K562 (cell line): ENCODE measurements around the gene TMEM208. TPM values are rescaled to one million over a fixed set of nuclear protein-coding genes. Genes with fewer than 3 reads are reported as not detected.
A peak's percentile ranks its signal among the peaks of the same experiment; 100 is the strongest.

Source experiments
- BACH1 ChIP-seq: fragments of 200-800 bp; sonication (Bioruptor generic); IDR thresholded peaks from 2 replicates; pipeline ENCODE4 v1.6.1; 2016; ENCODE audit warnings: missing genetic modification characterization, missing compliant biosample characterization
- CAMTA2 ChIP-seq: fragments of 250-450 bp; sonication (Bioruptor Pico); conservative IDR thresholded peaks from 2 replicates; pipeline ENCODE4 v1.5.1; 2022
- CBX3 ChIP-seq, 2 experiments: IDR thresholded peaks; 1 replicate in 1 of 2; 2 replicates in 1 of 2; pipeline ENCODE4 v1.6.1; 2012; ENCODE audit warnings: inconsistent platforms in 2 of 2, low read length in 2 of 2, borderline replicate concordance in 1 of 2, control low read depth in 1 of 2
- CEBPB ChIP-seq: fragments of 450-650 bp; IDR thresholded peaks from 2 replicates; pipeline ENCODE4 v1.6.1; 2016; ENCODE audit warnings: missing genetic modification characterization, missing compliant biosample characterization
- CEBPZ ChIP-seq: fragments of 150-350 bp; IDR thresholded peaks from 2 replicates; pipeline ENCODE4 v1.6.1; 2014; ENCODE audit warnings: low read depth, mild to moderate bottlenecking, low read length, borderline replicate concordance
- EZH2 ChIP-seq: IDR thresholded peaks from 2 replicates; pipeline ENCODE4 v1.6.1; 2012; ENCODE audit warnings: low read depth, mild to moderate bottlenecking, inconsistent platforms, low read length, borderline replicate concordance
- HCFC1 ChIP-seq: IDR thresholded peaks from 2 replicates; pipeline ENCODE4 v1.6.1; 2012; ENCODE audit warnings: low read depth, low read length, improper control_type of control experiment
- HMG20A ChIP-seq: fragments of 450-650 bp; formaldehyde crosslinking; conservative IDR thresholded peaks from 2 replicates; pipeline ENCODE4 v1.4.0; 2020; ENCODE audit warnings: mild to moderate bottlenecking, mixed read lengths
- MEF2A ChIP-seq: IDR thresholded peaks from 2 replicates; pipeline ENCODE4 v1.6.1; 2011; ENCODE audit warnings: low read depth, mild to moderate bottlenecking, low read length, moderate library complexity; ENCODE audit not compliant: control insufficient read depth
- PHF20 ChIP-seq: fragments of 450-650 bp; IDR thresholded peaks from 2 replicates; pipeline ENCODE4 v1.6.1; 2018; ENCODE audit not compliant: partially characterized antibody
- PHTF2 ChIP-seq: fragments of 250-450 bp; sonication (Bioruptor Pico); IDR thresholded peaks from 2 replicates; pipeline ENCODE4 v1.5.0; 2021; ENCODE audit warnings: mild to moderate bottlenecking
- PRMT5 ChIP-seq: sonication (generic); formaldehyde crosslinking; IDR thresholded peaks from 2 replicates; pipeline ENCODE4 v1.5.0; 2020; ENCODE audit warnings: missing genetic modification reagents
- PTRF ChIP-seq: fragments of 450-650 bp; IDR thresholded peaks from 2 replicates; pipeline ENCODE4 v1.6.1; 2016; ENCODE audit warnings: mild to moderate bottlenecking, missing genetic modification characterization, missing compliant biosample characterization
- SIX5 ChIP-seq, 2 experiments: IDR thresholded peaks; 2 replicates each; pipeline ENCODE4 v1.6.1; 2011; ENCODE audit warnings: low read length in 2 of 2, borderline replicate concordance in 1 of 2, low read depth in 1 of 2, mild to moderate bottlenecking in 1 of 2, moderate library complexity in 1 of 2; ENCODE audit not compliant: insufficient read depth in 1 of 2
- SLC30A9 ChIP-seq: fragments of 250-450 bp; sonication (Bioruptor Pico); IDR thresholded peaks from 2 replicates; pipeline ENCODE4 v1.8.0; 2022; ENCODE audit warnings: mild to moderate bottlenecking, moderate library complexity
- SMAD4 ChIP-seq: fragments of 250-450 bp; sonication (Bioruptor Pico); conservative IDR thresholded peaks from 2 replicates; pipeline ENCODE4 v1.8.0; 2021; ENCODE audit warnings: inconsistent platforms, mild to moderate bottlenecking, moderate library complexity
- SP2 ChIP-seq: IDR thresholded peaks from 2 replicates; pipeline ENCODE4 v1.6.1; 2011; ENCODE audit warnings: mild to moderate bottlenecking, low read depth, low read length, moderate library complexity; ENCODE audit not compliant: poor library complexity, severe bottlenecking; ENCODE audit errors: extremely low read depth
- SRSF9 ChIP-seq: fragments of 200-400 bp; formaldehyde crosslinking; IDR thresholded peaks from 2 replicates; pipeline ENCODE4 v1.6.1; 2017; ENCODE audit warnings: low read depth, low read length, borderline replicate concordance
- ZBTB9 ChIP-seq: fragments of 450-650 bp; formaldehyde crosslinking; IDR thresholded peaks from 2 replicates; pipeline ENCODE4 v1.4.0; 2020; ENCODE audit warnings: mild to moderate bottlenecking, moderate library complexity
- ZKSCAN1 ChIP-seq: fragments of 150-350 bp; IDR thresholded peaks from 2 replicates; pipeline ENCODE4 v1.6.1; 2016; ENCODE audit warnings: low read depth, low read length
- ZNF316 ChIP-seq: fragments of 450-650 bp; IDR thresholded peaks from 2 replicates; pipeline ENCODE4 v1.6.1; 2016
- ZNF444 ChIP-seq: fragments of 250-450 bp; sonication (Bioruptor Pico); IDR thresholded peaks from 2 replicates; pipeline ENCODE4 v1.4.0; 2020; ENCODE audit warnings: mild to moderate bottlenecking, moderate library complexity
- ZNF445 ChIP-seq: fragments of 250-450 bp; sonication (Bioruptor Pico); IDR thresholded peaks from 2 replicates; pipeline ENCODE4 v1.4.0; 2020; ENCODE audit warnings: low read depth, mild to moderate bottlenecking, moderate library complexity
- ZNF507 ChIP-seq: conservative IDR thresholded peaks from 2 replicates; pipeline ENCODE4 v1.6.1; 2017; ENCODE audit warnings: missing genetic modification characterization, missing compliant biosample characterization
- ZNF778 ChIP-seq: fragments of 450-650 bp; formaldehyde crosslinking; IDR thresholded peaks from 2 replicates; pipeline ENCODE4 v1.4.0; 2020; ENCODE audit warnings: mild to moderate bottlenecking, moderate library complexity
- ZNF780A ChIP-seq: fragments of 250-450 bp; sonication (Bioruptor Pico); IDR thresholded peaks from 2 replicates; pipeline ENCODE4 v1.5.0; 2021; ENCODE audit warnings: mild to moderate bottlenecking
- polyA plus RNA-seq, 8 experiments: library from polyadenylated mRNA; depleted of rRNA in 4 of 8; stranded (reverse) in 5 of 8; unstranded in 3 of 8; fragments of >200 nt; fragmentation: Nextera tagmentation in 2 of 8; fragmentation: Illumina TruSeq in 1 of 8; extraction: Ambion mirVana in 2 of 8; extraction: Trizol in 1 of 8; gene quantifications; 2 replicates each; pipeline versions ENCODE4 v1.2.1 to v1.2.3, GENCODE V29; 2011 to 2014; ENCODE audit warnings: inconsistent platforms in 1 of 8, missing spikeins in 1 of 8
- total RNA-seq, 7 experiments: library from RNA; depleted of rRNA in 6 of 7; stranded (reverse); fragments of >200 nt in 6 of 7; fragmentation: Illumina TruSeq in 2 of 7; extraction: Trizol in 2 of 7; gene quantifications; 2 replicates each; pipeline versions ENCODE4 v1.2.1 to v1.2.3, GENCODE V29; 2011 to 2021; ENCODE audit warnings: low replicate concordance in 1 of 7
- TF ChIP-seq, protein P1 (sequence below): fragments of 450-650 bp; conservative IDR thresholded peaks from 2 replicates; pipeline ENCODE4 v1.6.1; 2016; ENCODE audit warnings: missing genetic modification characterization, low read depth, mild to moderate bottlenecking, missing compliant biosample characterization, moderate library complexity

TMEM208 gene
- total and polyA plus RNA-seq, 9 of the 15 experiments (the other 6 are each of a cell fraction or from before 2014, with no cell fraction given) = 31.8 to 239 (median 54.3) TPM

DNA sequence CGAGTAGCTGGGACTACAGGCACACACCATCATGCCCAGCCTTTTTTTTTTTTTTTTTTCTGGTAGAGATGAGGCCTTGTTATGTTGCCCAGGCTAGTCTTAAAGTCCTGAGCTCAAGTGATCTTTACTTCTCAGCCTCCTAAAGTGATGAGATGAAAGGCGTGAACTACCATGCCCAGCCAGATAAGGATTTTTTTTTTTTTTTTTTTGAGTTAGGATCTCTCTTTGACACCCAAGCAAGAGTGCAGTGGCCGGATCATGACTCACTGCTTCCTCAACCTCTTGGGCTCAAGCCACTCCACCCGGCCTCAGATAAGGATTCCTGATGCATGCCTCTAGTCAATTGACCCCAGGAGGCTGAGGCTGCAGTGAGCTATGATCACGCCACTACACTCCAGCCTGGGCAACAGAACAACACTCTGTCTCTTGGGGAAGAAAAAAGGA lies 41.2 kb downstream of the TMEM208 start (continued):
- no peak for TF ChIP-seq HMG20A (CRISPR knock-in tag)
- no peak for TF ChIP-seq CAMTA2 (CRISPR knock-in tag)
- TF ChIP-seq PHTF2 (CRISPR knock-in tag) = no peak
- no peak for TF ChIP-seq CEBPZ
- TF ChIP-seq SP2 = no peak
- no peak for TF ChIP-seq PRMT5 (CRISPR knock-in tag)
- TF ChIP-seq ZNF778 (CRISPR knock-in tag) = no peak
- no peak for TF ChIP-seq ZNF507 (tag)
- no peak for TF ChIP-seq CEBPB
- TF ChIP-seq SRSF9 = no peak
- TF ChIP-seq ZNF445 = no peak
- TF ChIP-seq MEF2A = no peak
- no peak for TF ChIP-seq SLC30A9 (CRISPR knock-in tag)
- no peak for TF ChIP-seq PHF20
- TF ChIP-seq BACH1 (tag) = no peak
- TF ChIP-seq ZNF780A (CRISPR knock-in tag) = no peak
- no peak for TF ChIP-seq ZNF444 (CRISPR knock-in tag)
- TF ChIP-seq, protein P1, sequence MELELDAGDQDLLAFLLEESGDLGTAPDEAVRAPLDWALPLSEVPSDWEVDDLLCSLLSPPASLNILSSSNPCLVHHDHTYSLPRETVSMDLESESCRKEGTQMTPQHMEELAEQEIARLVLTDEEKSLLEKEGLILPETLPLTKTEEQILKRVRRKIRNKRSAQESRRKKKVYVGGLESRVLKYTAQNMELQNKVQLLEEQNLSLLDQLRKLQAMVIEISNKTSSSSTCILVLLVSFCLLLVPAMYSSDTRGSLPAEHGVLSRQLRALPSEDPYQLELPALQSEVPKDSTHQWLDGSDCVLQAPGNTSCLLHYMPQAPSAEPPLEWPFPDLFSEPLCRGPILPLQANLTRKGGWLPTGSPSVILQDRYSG (tag) = no peak
- TF ChIP-seq CBX3 (IDR thresholded peaks at IDR 0.05; ENCODE audit: borderline replicate concordance in 1 of 2, low read length in 2 of 2) = no peak
- TF ChIP-seq ZKSCAN1 = no peak
- TF ChIP-seq ZNF316 = no peak
- TF ChIP-seq SMAD4 (CRISPR knock-in tag) = peak; percentile 60; the same call in 1 of the 2 replicates
- TF ChIP-seq HCFC1 = no peak
- TF ChIP-seq PTRF (tag) = no peak
- no peak for TF ChIP-seq SIX5 (IDR thresholded peaks at IDR 0.05; ENCODE audit: borderline replicate concordance in 1 of 2, insufficient read depth in 1 of 2, low read depth in 1 of 2, low read length in 2 of 2)
- TF ChIP-seq EZH2 = no peak
- no peak for TF ChIP-seq ZBTB9 (CRISPR knock-in tag)
